Body of pancreas (tissue), 4 donors: ENCODE results near the gene DDX47.

Experiments
- CTCF ChIP-seq, 7 experiments: fragments of 450-650 bp in 4 of 7; fragments of 200-600 bp in 3 of 7; sonication (generic) in 3 of 7; IDR thresholded peaks; one replicate each; pipeline ENCODE4 v1.5.1; 2016 to 2019; ENCODE audit warnings: antibody characterized with exemption in 7 of 7
- POLR2A ChIP-seq, 3 donors: fragments of 450-650 bp; IDR thresholded peaks; one replicate each; pipeline ENCODE4 v1.6.1; 2016; ENCODE audit warnings: antibody characterized with exemption in 3 of 3, mild to moderate bottlenecking in 2 of 3

DNA sequence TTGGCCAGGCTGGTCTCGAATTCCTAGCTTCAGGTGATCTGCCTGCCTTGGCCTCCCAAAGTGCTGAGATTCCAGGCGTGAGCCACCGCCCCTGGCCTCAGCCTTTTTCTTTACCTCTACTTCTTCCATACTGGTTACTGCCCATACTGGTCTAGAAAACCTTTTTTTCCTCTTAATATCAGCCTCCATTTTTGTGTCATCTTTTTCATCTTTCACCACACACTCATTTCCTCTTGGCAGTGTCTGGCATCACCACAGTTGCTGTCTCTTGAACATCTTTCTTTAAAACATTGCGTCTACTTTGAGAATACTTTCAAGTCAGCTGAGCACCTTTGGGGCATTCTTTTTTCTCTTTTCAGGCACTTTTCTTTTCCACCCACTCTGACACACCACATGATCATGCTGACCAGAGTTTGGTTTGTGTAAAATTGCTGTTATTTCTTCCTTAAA, 32.7 kb downstream of the DDX47 start:
- TF ChIP-seq POLR2A (IDR thresholded peaks at IDR 0.05) (no peak), CTCF (IDR thresholded peaks at IDR 0.05) (no peak)
